CD4-positive, CD25-positive, alpha-beta regulatory T cell (primary cell): Measurements from ENCODE around the gene EMP3. TPM values are rescaled to one million over a fixed set of nuclear protein-coding genes. Genes with fewer than 3 reads are reported as not detected.
A peak's percentile ranks its signal among the peaks of the same experiment; 100 is the strongest.

Experiments
- ATAC-seq, 2 donors: fragments of 150-1000 bp; cut with Tn5 transposase; one replicate each; pipeline ENCODE4 v1.10.0; 2021; ENCODE audit warnings: low read depth in 2 of 2, moderate number of reproducible peaks in 2 of 2, moderate library complexity in 1 of 2
- DNase-seq, 3 donors: peaks; one replicate each; pipeline versions ENCODE4 v3.0.0 to v3.0.0-alpha.2; 2012 to 2022; ENCODE audit warnings: mixed read lengths in 1 of 3
- H3K27ac ChIP-seq: one replicate; pipeline ENCODE4 v1.7.0; 2013; ENCODE audit warnings: mild to moderate bottlenecking, low read length; ENCODE audit not compliant: insufficient read depth, poor library complexity, severe bottlenecking
- H3K27me3 ChIP-seq: one replicate; pipeline ENCODE4 v1.7.0; 2013; ENCODE audit warnings: low read length; ENCODE audit not compliant: control insufficient read depth, insufficient read depth
- H3K36me3 ChIP-seq: one replicate; pipeline ENCODE4 v1.7.0; 2013; ENCODE audit warnings: mild to moderate bottlenecking, low read length, moderate library complexity; ENCODE audit not compliant: control insufficient read depth, insufficient read depth
- H3K4me1 ChIP-seq: 2 replicates; pipeline ENCODE4 v1.7.0; 2013; ENCODE audit warnings: mild to moderate bottlenecking, low read length; ENCODE audit not compliant: insufficient read depth, control insufficient read depth, poor library complexity, severe bottlenecking
- H3K4me3 ChIP-seq: one replicate; pipeline ENCODE4 v1.7.0; 2013; ENCODE audit warnings: low read depth, mild to moderate bottlenecking, low read length, moderate library complexity
- H3K9me3 ChIP-seq, 2 experiments: 1 replicate in 1 of 2; 2 replicates in 1 of 2; pipeline ENCODE4 v1.7.0; 2013; ENCODE audit warnings: low read length in 2 of 2, mild to moderate bottlenecking in 1 of 2, moderate library complexity in 1 of 2; ENCODE audit not compliant: control insufficient read depth in 2 of 2
- H3K27ac Mint-ChIP-seq, 3 donors: one replicate each; pipeline ENCODE4 v1.8.0; 2020 to 2022; ENCODE audit warnings: mild to moderate bottlenecking in 3 of 3, mixed read lengths in 3 of 3, moderate library complexity in 2 of 3
- H3K27me3 Mint-ChIP-seq: one replicate; pipeline ENCODE4 v1.8.0; 2022; ENCODE audit warnings: mild to moderate bottlenecking, mixed read lengths
- H3K36me3 Mint-ChIP-seq: one replicate; pipeline ENCODE4 v1.8.0; 2020; ENCODE audit warnings: mixed read lengths
- H3K4me1 Mint-ChIP-seq, 4 donors: one replicate each; pipeline ENCODE4 v1.8.0; 2020 to 2022; ENCODE audit warnings: mixed read lengths in 4 of 4, mild to moderate bottlenecking in 1 of 4
- H3K4me3 Mint-ChIP-seq, 4 donors: one replicate each; pipeline ENCODE4 v1.8.0; 2020 to 2022; ENCODE audit warnings: mild to moderate bottlenecking in 4 of 4, mixed read lengths in 4 of 4, moderate library complexity in 3 of 4
- H3K9me3 Mint-ChIP-seq, 7 donors: one replicate each; pipeline ENCODE4 v1.8.0; 2020 to 2022; ENCODE audit warnings: mixed read lengths in 7 of 7, mild to moderate bottlenecking in 3 of 7, moderate library complexity in 2 of 7
- polyA plus RNA-seq, 4 donors: library from polyadenylated mRNA; unstranded; fragments of 300-500 nt; fragmentation: Illumina TruSeq; gene quantifications; one replicate each; pipeline ENCODE4 v1.2.3, GENCODE V29; 2021
- total RNA-seq: library from RNA; stranded (reverse); gene quantifications from one replicate; pipeline ENCODE4 v1.2.3, GENCODE V29; 2022

Gene EMP3
- total and polyA plus RNA-seq, 5 donors from 2014 or later, result 290 to 1,327 (median 875) TPM

DNA sequence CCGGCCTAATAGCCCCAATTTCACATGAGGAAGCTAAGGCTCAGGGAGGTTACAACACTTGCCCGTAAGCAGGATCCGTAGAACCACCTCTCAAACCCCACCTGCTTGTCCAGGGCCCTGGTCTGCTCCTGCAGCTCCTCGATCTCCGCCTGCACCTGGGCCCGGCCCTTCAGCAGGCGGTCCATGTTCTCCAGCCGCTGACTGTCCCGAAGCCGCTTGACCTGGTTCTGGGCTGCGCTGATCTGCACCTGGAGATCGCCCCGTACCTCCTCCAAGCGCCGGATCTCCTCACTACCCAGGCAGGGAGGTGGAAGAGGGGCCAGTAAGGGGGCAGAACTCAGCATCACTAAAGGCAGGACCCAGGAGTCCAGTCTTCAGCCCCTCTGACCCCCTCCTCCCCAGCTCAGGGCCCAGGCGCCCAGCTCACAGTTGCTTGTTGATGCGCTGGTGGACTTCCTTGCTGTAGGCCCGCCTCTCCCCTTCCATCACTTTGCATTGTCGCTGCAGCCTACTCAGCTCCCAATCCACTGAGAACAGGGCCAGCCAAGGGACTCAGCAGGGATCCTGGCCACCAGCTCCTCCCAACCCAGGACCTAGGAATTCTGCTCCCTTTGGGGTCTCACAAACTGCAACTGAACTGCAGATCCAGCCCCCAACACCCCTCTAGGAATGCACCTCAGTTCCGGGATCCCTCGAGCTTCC is 6.9 kb upstream of the EMP3 start:
- Histone ChIP-seq H3K4me1 (peaks cover 32% of the 10 kb centered on the region), H3K27ac (no peak overlapping the region), H3K36me3 (no peaks in the 10 kb centered on the region), H3K4me3 (no peak overlapping the region), H3K9me3 (no peaks in the 10 kb centered on the region), H3K27me3 (no peaks in the 10 kb centered on the region)
- Mint-ChIP-seq H3K4me3 (no peak overlapping the region), H3K27me3 (peaks cover 12% of the 10 kb centered on the region), H3K4me1 (peaks cover 0 to 38% (median 25%) of the 10 kb centered on the region in 4 donors), H3K9me3 (peaks cover 0 to 2% (median 0%) of the 10 kb centered on the region in 7 donors), H3K27ac (no peak overlapping the region), H3K36me3 (no peaks in the 10 kb centered on the region)
- no peak for ATAC-seq
- DNase-seq, result no peak

DNA sequence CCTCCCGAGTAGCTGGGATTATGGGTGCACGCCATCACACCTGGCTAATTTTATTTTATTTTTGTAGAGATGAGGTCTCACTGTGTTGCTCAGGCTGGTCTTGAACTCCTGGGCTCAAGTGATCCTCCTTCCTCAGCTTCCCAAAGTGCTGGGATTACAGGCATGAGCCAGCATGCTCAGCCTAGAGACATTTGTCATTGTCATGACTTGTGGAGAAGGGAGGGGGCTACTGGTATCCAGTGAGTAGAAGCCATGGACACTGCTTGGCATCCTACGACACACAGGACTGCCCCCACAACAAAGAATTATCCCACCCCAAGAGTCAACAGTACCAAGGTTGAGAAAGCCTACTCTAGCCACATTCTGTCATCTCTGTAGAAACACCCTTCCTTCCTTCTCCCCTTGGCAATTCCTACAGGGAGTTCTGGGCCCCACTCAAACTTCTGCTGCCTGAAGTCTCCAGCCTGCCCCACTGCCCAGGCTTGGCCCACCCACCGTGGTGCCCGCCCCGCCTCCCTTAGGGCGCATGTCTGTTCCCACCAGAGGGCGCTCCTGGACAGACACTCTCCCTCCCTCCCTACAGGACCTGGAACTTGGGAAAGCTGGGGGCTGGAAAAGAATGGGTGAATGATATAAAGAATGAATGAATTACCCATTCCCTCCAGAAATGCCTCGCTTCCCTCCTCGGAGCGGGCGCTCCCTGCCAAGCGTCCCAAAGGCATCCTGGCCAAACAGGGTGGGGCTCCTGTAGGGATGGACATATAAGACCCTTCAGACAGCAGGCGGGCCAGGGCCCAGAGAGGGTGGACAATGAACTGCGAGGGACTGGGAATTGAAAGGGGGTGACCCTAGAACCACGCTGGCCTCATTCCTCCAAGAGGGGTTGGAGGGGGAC is 5.5 kb upstream of the EMP3 start:
- Mint-ChIP-seq H3K9me3 (peaks cover 0 to 1% (median 0%) of the 10 kb centered on the region in 7 donors), H3K36me3 (peaks cover 3% of the 10 kb centered on the region), H3K4me1 (peaks cover 0 to 53% (median 36%) of the 10 kb centered on the region in 4 donors), H3K27ac (peak overlapping the region; percentile 66 to 100 (median 99)), H3K27me3 (peaks cover 12% of the 10 kb centered on the region), H3K4me3 (peak overlapping the region; percentile 46 to 99 (median 96))
- H3K36me3 ChIP-seq, result no peaks in the 10 kb centered on the region
- H3K9me3 ChIP-seq, result no peaks in the 10 kb centered on the region
- DNase-seq, result peak; percentile 69 to 73 (median 69)
- no peaks in the 10 kb centered on the region for H3K27me3 ChIP-seq
- peak overlapping the region; percentile 99 for H3K27ac ChIP-seq
- H3K4me1 ChIP-seq, result peaks cover 47% of the 10 kb centered on the region
- no peak overlapping the region for H3K4me3 ChIP-seq
- peak in 1 of 2 donors; percentile 10 for ATAC-seq

DNA sequence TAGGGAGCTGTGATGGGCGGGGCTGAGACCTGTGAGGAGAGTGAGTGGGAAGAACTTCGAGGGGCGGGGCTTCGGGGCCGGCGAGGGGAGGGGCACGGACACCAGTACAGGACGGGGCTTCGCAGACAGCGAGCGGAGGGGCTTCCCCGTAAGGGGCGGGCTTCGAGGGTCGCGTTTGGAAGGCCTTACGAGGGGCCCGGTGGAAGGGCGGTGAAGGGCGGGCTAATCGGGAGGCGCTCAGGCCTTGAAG is 4.1 kb upstream of the EMP3 start:
- H3K27me3 ChIP-seq, result no peaks in the 10 kb centered on the region
- Mint-ChIP-seq H3K4me3 (peak overlapping the region; percentile 93 to 99 (median 97)), H3K9me3 (peaks cover 0 to 3% (median 0%) of the 10 kb centered on the region in 7 donors), H3K4me1 (peaks cover 0 to 61% (median 42%) of the 10 kb centered on the region in 4 donors), H3K27ac (peak overlapping the region; percentile 97 to 100 (median 99)), H3K36me3 (peaks cover 8% of the 10 kb centered on the region), H3K27me3 (peaks cover 12% of the 10 kb centered on the region)
- no peaks in the 10 kb centered on the region for H3K9me3 ChIP-seq
- DNase-seq (peak; percentile 88 to 98 (median 95)), ATAC-seq (peak; percentile 50 to 56)
- peak overlapping the region; percentile 72 for H3K4me3 ChIP-seq
- peak overlapping the region; percentile 99 for H3K27ac ChIP-seq
- H3K4me1 ChIP-seq, result peaks cover 53% of the 10 kb centered on the region
- H3K36me3 ChIP-seq, result no peaks in the 10 kb centered on the region

DNA sequence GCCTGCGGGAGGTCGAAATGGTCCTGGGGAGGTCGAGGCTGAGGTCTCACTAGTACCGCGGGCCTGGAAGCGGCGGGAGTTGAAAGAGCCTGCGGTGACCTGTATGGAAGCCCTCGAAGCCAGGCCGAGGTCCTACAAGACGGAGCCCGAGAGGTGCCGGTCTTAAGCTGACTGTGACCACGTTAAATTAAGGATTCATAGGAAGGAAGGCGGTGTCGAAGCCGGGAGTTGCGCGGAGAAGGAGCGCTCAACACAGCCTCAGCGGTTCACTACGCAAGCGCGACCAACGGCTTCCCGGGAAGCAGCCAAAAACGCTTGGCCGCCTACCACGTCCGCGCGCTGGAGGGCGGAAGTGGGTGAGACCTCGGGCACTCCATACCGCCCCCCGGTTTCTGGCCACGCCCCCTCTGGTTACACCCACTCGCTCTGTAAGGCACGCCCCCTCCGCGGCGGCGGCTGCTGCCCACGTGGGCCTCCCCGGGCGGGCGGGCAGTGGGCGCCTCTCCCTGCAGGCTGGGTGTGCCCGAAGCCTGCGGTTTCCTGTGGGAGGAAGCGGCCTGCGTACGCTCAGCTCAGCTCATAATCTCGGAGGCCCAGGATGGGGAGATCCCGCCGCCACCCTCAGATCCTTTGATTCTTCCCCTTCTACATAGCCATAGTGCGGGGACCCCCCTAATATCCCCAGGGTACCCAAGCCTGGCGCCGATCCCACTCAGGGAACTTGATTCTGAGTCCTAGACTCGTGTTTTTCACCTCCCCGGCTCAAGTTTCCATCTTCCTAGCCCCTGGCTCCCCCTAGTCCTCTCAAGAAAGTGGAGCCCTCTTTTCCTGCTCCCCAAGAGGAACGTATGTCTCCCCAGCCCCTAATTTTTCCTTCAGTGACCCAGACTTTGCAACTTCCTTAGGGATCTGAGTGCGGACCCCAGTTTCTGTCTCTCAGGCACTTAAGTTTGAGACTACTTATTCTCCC is 3.4 kb upstream of the EMP3 start:
- Histone ChIP-seq H3K4me1 (peaks cover 59% of the 10 kb centered on the region), H3K27me3 (no peaks in the 10 kb centered on the region), H3K4me3 (peak overlapping the region; percentile 86), H3K27ac (peak overlapping the region; percentile 99), H3K9me3 (no peaks in the 10 kb centered on the region), H3K36me3 (no peaks in the 10 kb centered on the region)
- Mint-ChIP-seq H3K27ac (peak overlapping the region; percentile 99 to 100 (median 99)), H3K9me3 (peaks cover 0 to 3% (median 0%) of the 10 kb centered on the region in 7 donors), H3K4me1 (peaks cover 0 to 66% (median 44%) of the 10 kb centered on the region in 4 donors), H3K27me3 (peaks cover 12% of the 10 kb centered on the region), H3K4me3 (peak overlapping the region; percentile 93 to 99 (median 97)), H3K36me3 (peaks cover 8% of the 10 kb centered on the region)
- DNase-seq (peak; percentile 98 to 100 (median 99)), ATAC-seq (peak; percentile 73 to 81)

DNA sequence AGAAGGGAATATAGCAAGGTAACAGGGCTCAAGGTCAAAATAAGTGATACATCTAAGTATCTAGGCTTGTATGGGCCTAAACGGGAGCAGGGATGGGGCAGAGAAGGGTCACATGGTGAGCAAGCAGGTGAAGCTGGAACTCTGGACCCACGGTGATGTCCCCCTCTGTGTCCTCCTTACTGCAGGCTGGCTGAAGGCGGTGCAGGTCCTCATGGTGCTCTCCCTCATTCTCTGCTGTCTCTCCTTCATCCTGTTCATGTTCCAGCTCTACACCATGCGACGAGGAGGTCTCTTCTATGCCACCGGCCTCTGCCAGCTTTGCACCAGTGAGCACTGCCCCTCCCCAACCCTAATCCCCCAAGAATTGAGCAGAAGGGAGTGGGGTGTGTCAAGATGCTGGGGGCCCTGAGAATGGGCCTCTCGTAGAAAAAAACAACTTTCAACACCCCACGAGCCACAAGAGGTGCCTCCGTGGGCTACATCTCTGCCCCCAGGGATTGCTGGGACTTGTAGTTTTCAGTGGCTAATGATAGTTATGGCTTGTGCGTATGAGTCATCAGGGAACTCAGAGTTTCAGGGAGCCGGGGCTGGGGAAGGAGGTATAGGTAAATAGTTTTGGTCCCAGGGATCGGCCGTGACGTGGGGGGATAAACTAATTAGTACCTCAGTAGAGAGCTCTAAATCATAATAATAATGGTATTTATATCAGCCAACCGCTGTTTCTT is 4.0 kb downstream of the EMP3 start:
- Histone ChIP-seq H3K36me3 (peaks cover 20% of the 10 kb centered on the region), H3K27ac (peak overlapping the region; percentile 91), H3K27me3 (no peaks in the 10 kb centered on the region), H3K4me1 (peaks cover 86% of the 10 kb centered on the region), H3K4me3 (peak overlapping the region; percentile 82), H3K9me3 (no peaks in the 10 kb centered on the region)
- H3K4me3 Mint-ChIP-seq, result peak overlapping the region; percentile 94 to 98 (median 96)
- peak overlapping the region; percentile 96 to 99 (median 97) for H3K27ac Mint-ChIP-seq
- ATAC-seq (no peak), DNase-seq (peak; percentile 48 to 71 (median 50))
- peaks cover 27% of the 10 kb centered on the region for H3K36me3 Mint-ChIP-seq
- no peaks in the 10 kb centered on the region for H3K27me3 Mint-ChIP-seq
- peaks cover 9 to 78% (median 43%) of the 10 kb centered on the region in 4 donors for H3K4me1 Mint-ChIP-seq
- peaks cover 0 to 2% (median 0%) of the 10 kb centered on the region in 7 donors for H3K9me3 Mint-ChIP-seq

DNA sequence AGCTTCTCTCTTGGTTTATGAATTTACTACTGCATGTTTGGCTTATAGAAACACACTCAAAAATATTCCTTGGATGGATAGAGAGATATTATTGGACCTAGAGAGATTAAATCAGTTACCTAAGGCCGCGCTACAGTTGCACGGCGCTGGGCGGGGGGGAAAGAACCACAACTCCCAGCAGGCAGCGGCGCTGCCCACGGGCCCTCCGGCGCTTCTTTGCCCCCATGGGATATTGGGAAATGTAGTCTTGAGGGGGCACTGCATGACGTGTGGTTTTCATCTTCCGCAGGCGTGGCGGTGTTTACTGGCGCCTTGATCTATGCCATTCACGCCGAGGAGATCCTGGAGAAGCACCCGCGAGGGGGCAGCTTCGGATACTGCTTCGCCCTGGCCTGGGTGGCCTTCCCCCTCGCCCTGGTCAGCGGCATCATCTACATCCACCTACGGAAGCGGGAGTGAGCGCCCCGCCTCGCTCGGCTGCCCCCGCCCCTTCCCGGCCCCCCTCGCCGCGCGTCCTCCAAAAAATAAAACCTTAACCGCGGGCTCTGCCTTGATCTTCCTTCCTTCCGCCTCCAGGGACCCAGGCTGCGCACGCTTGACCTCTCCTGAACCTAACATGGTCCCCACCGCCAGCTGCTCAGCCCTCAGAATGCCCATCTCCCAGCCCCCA is 4.8 kb downstream of the EMP3 start:
- Mint-ChIP-seq H3K4me3 (peak overlapping the region; percentile 94 to 98 (median 96)), H3K9me3 (peaks cover 0 to under 1% (median 0%) of the 10 kb centered on the region in 7 donors), H3K27ac (peak overlapping the region; percentile 96 to 99 (median 97)), H3K4me1 (peaks cover 9 to 78% (median 43%) of the 10 kb centered on the region in 4 donors), H3K36me3 (peaks cover 26% of the 10 kb centered on the region), H3K27me3 (no peaks in the 10 kb centered on the region)
- Histone ChIP-seq H3K4me3 (peak overlapping the region; percentile 82), H3K4me1 (peaks cover 81% of the 10 kb centered on the region), H3K27ac (peak overlapping the region; percentile 91), H3K9me3 (no peaks in the 10 kb centered on the region), H3K36me3 (peaks cover 20% of the 10 kb centered on the region), H3K27me3 (no peaks in the 10 kb centered on the region)
- DNase-seq (peak; percentile 82 to 96 (median 90)), ATAC-seq (peak; percentile 35)
